GM13977 (cell line): ENCODE results near the gene TMEM135.

ENCODE experiments used
- DNase-seq: peaks from one replicate; pipeline ENCODE4 v3.0.0; 2012; ENCODE audit warnings: low spot score
- in situ Hi-C: fragments of 300-500 bp; cut with MboI; formaldehyde crosslinking; loops from one replicate; pipeline ENCODE4 v1.12.0; 2022; ENCODE audit warnings: low sequenced_read_pairs, low pct_unique_long_range_greater_than_20kb, mixed read lengths, inconsistent platforms; ENCODE audit not compliant: unreplicated experiment
- TF ChIP-seq, protein P1 (sequence below): IDR thresholded peaks from 2 replicates; pipeline ENCODE4 v1.5.1; 2012; ENCODE audit warnings: mild to moderate bottlenecking, control low read depth; ENCODE audit not compliant: insufficient read depth; ENCODE audit errors: extremely low read depth, missing control alignments

TMEM135 gene

DNA sequence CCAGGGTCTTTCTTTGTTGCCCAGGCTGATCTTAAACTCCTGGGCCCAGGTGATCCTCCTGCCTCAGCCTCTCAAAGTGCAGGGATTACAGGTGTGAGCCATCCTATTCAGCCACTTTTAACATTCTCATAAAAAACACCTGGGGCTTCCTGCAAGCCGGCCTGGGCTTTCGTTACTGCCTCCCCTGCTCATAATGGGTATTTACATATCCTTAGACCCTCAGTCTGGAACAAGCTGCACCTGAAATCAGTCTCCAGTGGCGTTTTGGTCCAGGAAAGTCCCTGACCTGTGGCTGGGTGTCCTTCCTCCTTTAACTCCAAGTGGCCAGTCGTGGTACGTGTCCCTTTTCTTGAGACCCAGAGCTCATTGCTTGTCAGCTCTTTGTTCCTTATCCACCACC is 320.7 kb downstream of the TMEM135 start:
- in situ Hi-C loops: no loop called here
- TF ChIP-seq, protein P1, sequence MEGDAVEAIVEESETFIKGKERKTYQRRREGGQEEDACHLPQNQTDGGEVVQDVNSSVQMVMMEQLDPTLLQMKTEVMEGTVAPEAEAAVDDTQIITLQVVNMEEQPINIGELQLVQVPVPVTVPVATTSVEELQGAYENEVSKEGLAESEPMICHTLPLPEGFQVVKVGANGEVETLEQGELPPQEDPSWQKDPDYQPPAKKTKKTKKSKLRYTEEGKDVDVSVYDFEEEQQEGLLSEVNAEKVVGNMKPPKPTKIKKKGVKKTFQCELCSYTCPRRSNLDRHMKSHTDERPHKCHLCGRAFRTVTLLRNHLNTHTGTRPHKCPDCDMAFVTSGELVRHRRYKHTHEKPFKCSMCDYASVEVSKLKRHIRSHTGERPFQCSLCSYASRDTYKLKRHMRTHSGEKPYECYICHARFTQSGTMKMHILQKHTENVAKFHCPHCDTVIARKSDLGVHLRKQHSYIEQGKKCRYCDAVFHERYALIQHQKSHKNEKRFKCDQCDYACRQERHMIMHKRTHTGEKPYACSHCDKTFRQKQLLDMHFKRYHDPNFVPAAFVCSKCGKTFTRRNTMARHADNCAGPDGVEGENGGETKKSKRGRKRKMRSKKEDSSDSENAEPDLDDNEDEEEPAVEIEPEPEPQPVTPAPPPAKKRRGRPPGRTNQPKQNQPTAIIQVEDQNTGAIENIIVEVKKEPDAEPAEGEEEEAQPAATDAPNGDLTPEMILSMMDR: no peak
- no peak for DNase-seq

DNA sequence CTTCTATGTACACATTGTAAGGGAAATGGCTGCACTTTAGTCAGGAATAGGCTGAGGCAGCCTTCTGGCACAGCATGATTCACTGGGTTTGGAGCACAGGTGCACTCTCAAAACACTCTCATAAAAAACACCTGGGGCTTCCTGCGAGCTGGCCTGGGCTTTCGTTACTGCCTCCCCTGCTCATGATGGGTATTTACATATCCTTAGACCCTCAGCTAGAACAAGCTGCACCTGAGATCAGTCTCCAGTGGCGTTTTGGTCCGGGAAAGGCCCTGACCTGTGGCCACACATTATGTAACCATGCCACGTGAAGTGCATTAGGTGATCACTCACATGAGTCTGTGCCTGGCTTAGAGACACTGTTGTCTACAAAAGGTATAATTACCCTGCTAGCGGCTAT is 321.7 kb downstream of the TMEM135 start:
- in situ Hi-C loops: no loop called here
- no peak for DNase-seq
- TF ChIP-seq, protein P1: no peak

DNA sequence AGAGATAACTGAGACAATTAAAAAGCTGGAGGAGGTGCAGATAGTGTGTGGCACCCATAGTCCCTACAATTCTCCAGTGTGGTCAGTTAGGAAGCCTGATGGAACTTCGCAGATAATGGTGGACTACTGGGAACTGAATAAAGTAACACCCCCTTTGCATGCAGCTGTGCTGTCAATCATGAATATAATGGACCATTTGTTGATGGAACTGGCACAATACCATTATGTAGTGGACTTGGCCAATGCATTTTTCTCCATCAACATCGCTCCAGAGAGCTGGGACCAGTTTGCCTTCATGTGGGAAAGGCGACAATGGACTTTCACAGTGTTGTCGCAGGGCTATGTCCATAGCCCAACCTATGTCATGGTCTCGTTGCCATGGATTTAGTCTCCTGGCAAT is 324.2 kb downstream of the TMEM135 start:
- no peak for DNase-seq
- TF ChIP-seq, protein P1: no peak
- in situ Hi-C loops: no loop called here

DNA sequence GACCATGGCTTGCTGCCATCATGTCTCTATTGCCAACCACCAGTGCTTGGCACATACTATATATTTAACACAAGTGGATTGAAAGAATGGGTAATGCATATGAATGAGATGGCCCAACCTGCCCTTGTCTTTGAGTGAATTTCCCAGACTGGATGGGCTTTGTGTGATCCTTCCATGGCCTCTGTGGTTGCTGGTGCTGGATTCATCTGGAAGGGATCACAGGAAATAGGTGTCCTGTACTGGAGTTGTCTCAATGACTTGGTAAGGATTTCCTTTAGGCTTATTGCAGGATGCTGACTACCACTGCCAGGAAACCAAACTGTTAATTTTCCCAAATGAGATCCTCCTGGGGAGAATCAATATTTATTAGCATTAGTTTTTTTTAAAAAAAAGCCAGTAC is 328.6 kb downstream of the TMEM135 start:
- in situ Hi-C loops: no loop called here
- no peak for DNase-seq
- TF ChIP-seq, protein P1: no peak

DNA sequence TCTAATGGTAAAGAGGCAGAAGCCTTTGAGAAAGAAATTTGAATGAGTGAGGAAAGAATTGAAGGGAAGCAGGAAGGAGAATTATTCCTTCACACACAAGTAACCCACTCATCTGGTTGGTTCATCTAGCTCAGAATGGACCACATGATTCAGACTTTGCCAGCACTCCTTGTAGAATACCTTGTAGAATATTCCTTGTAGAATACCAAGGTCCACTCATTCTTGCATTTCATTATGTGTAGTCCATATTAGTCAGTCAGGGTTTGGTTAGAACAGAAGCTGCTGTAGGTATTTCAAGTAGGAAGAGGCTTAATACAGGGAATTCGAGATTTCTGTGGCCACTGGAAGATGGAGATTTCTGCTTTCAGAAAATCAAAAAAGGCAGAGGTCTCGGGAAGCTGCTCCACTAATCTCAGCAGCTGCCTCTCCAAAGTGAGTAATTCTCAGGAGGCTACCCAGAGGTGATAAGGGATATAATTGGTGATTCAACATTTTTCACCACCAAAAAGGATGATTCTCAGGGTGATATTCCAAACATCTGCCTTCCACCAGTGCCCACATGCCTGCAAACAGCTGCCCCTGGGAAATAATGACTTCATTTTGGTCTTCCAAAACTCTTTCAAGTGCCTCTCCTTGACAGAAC is 329.1 kb downstream of the TMEM135 start:
- TF ChIP-seq, protein P1: no peak
- DNase-seq: no peak
- in situ Hi-C loops: no loop called here

DNA sequence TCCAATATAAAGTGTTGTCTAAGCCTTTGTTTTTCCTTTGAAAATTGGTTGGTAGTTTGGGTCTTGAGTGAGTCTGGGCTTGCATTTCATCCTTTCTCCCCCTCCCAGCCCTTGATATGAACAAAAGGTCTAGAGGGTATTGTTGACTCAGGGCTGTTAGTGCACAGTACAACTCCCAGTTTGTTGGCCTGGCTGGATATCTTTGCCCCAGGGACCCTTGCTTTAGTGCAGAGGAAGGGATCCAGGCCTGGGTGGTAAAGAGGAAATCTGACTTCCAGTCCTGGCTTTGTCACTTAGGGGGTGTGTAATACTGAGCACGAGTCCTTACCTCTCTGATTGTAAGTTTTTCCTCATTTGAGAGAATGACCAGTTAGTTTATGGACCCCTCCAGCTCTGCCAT is 330.4 kb downstream of the TMEM135 start:
- in situ Hi-C loops: no loop called here
- TF ChIP-seq, protein P1: no peak
- DNase-seq: no peak

DNA sequence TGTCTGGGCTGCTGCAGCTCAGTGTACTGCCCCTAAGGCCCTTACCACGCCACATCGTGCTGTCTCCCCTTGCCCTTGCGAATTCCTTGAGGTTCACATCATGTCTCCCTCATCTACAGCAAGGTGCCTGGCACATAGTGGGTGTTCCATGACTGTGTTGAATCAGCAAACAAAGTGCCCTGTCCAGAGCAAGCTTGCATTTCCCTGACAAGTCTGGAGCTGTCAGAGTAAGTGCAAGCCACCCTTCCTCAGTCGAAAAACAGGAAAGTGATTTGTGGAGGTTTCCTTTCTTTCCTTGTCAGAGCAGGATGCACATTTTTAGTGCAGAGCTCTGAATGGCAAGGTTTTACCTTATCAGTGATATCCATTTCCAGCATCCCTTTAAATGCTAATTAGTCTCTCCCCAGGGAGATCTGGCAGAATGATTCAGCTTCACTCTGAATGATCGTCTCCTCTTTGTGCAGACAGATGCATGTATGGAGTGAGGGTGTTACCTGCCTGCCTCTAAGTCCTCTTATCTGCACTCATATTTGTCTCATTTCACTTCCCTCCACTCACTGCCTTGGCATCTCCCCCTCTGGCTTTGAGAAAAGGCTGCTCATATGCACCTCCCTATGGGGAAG is 331.2 kb downstream of the TMEM135 start:
- no peak for DNase-seq
- TF ChIP-seq, protein P1: no peak
- in situ Hi-C loops: no loop called here
